HG03457 (cell line): ENCODE data around the gene CIROP.
"Not testable (repeated sequence)": the region's sequence is repeated elsewhere in the genome, so short reads cannot be mapped to it uniquely, and the experiment has no call there.

ENCODE experiments used
- ATAC-seq: cut with Tn5 transposase; IDR thresholded peaks from one replicate; pipeline ENCODE4 v1.9.1; 2021; ENCODE audit warnings: moderate number of reproducible peaks; ENCODE audit not compliant: unreplicated experiment

The CIROP gene

DNA sequence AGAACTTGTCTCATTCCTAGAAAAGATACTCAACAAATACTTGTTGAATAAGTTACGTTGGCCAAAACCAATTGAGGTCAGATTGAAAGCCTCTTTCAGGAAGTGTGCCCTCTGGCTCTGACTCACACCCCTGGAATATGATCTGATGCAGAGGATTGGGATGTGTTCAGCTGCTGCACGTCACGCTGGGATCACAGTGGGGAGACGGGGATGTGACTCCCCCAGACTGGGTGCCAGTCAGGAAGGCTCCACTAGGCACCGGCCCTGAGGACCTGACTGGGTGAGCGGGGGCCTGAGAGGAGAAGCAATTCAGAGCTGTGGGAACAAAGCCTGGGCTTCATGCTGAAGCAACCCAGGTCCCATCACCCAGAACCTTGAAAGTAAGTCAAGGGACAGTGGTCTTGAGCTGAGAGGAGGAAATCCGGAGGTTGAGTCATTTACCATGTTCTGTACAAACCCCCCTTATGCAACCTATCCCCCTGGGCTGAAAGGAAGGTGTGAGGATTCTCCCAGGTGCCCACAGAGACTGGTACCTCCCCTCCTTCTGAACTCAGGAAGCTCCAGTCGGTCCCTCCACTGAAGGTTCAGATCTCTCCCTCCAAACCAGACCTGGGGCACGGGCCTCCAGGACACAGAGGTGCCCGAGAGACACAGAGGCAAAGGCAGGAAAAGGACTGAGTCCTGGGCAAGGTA lies 10.4 kb upstream of the CIROP start:
- no peak for ATAC-seq

DNA sequence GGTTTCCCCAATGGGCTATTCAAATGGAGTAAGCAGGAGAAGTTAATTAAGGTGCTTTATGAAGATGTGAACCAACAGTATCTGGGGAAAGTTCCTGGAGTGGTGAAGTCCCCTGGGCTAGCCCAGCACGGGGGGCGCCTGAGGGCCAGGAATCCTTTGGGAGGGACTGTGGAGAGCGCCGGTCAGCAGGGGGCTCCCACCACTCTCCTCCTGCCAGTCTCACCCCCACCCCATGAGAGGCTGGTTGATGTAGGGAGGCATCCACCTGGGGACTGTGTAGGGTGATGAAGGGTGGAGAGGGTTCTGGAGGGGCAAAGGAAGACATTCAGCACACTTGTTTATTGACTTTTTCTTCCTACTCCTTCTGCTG lies 9.9 kb upstream of the CIROP start:
- no peak for ATAC-seq

DNA sequence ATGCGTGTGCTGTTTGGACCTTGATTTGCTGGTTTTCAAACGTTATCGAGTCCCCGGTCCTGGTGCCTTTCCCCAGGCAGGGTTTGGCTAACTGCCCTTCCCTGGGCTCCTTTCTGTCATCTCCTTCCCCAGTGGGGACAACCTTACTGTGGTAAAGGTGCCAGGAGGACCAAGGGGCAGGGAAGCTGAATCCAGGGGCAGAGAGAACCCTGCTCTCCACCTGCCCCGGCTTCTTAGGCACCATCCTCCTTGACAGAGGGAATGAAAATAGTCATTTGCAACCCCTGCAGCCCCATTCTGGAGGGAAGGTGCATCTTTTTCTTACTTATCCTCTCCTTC lies 9.3 kb upstream of the CIROP start:
- ATAC-seq = no peak

DNA sequence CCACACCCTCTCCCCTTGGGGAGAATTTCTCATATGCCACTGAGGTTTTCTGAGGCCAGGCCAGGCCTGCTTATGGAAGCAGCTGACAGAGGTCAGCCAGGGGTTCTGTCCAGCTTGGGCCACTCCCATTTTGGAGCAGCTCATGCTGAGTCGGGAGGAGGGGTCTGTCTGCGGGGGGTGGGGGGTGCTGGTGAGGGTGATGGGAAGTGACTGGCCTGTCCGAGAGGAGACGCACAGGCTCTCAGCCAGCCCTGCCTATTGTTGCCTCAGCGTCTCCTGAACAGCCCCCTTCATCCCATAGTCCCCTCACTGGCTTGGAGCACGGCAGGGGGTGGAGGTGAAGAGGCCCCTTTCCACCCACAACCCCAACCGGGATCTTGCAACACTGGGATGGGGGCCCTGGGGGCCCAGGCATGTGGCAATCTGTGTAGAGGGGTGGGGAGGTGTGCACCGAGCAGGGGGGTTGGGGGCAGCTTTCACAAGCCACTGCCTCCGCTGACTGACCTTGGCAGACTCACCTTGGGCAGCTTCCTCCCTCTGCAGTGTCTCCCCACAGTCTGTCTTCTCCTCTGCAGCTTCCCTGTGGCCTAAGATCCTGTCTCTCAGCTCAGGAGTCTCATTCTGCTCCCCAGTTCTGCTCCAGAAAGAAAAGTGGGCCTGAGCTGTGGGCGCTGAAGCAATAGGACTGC lies 8.8 kb upstream of the CIROP start:
- ATAC-seq = no peak

DNA sequence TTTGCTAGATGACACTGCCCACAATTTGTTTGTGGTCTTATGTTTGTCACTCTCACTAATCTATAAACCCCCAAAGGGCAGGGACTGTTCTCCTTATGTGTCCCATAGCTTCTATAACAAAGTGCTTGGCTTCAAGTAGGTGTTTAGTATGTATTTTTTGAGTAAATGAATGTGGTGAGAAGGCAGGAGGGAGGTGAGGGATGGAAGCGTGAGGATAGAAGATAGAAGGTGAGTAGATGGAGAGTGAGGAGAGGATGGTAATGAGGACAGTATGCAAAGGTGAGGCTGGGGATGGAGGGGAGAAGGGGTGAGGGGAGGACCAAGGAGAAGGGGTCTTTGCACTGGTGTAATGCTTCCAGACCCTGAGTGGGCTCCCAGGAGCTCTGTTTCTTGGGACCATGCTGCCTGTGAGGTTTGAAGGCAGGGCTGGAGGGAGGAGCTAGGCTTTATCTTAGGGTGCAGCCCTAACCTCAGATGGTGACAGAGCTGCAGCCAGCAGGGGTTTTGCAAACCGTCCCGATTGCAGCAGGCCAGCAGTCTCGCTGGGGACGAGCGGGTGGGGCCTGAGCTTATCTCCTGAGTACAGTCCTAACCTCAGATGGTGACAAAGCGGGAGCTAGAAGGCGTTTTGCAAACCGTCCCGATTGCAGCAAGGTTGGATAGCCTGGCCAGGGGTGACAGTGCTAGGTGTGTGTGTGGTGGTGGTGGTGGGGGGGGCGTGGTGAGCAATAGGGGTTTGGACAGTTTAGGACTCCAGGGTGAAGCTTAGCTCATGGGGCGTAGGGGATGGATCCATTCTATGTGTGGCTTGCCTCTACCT lies 7.8 kb upstream of the CIROP start:
- ATAC-seq = no peak

DNA sequence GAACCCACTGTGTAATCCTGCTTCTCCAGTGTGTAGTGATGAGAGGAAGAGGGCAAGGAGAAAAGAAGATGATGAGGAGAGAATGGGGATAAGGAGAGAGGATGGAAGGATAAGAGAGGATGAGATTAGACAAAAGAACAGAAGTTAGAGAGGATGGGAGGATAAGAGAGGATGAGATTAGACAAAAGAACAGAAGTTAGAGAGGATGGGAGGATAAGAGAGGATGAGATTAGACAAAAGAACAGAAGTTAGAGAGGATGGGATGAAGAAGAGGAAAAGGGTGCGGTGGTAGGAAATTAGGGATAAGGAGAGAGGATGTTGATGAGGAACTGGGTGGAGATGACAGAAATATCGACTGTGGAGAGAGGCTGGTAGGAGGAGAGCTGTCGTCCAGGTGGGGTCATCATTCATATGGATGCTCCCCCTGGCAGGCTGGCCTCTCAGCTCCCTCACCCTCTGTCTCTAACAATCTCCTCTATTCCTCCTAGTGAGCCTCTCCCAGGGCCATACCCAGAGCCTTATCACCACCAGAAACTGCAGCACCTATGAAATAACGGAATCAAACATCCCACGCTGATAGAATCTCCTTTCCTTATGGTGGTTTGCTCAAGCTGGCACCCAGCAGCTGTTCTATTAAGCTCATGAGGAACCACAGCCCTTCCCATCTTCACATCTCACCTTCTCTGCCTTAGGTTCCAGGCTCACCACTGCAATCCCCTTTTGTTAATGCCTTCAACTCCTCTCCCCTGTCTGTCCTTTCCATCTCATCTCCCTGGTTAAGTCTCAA lies 6.0 kb upstream of the CIROP start:
- ATAC-seq = no peak

DNA sequence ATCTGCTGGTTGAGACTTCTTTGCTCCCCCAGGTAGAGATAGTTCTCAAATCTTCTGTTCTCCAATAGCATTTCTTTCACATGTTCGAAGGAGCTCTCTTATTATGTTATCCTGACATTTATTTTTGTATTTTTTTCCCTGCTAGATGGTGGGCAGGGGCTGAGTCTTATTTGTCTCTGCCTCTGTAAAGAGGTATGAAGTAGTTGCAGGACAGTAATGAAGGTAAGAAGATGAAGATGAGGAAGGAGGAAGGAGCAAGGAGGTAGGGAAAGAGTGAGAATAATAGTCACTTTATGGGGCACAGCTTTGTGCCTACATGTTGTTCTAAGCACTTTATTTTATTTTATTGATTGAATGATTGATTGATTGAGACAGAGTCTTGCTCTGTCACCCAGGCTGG lies 5.0 kb upstream of the CIROP start:
- ATAC-seq = no peak

DNA sequence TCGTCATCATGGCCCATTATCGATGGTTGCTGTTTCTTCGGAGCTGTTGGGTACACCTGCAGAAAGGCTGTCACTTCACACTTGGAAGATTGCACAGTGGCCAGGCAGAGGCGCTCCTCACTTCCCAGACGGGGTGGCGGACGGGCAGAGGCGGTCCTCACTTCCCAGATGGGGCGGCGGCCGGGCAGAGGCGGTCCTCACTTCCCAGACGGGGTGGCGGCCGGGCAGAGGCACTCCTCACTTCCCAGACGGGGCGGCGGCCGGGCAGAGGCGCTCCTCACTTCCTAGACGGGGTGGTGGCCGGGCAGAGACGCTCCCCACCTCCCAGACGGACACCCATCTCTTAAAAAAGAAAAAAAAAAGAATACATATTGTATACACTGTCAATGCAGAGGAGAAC lies 3.4 kb upstream of the CIROP start:
- ATAC-seq = not testable (repeated sequence)

DNA sequence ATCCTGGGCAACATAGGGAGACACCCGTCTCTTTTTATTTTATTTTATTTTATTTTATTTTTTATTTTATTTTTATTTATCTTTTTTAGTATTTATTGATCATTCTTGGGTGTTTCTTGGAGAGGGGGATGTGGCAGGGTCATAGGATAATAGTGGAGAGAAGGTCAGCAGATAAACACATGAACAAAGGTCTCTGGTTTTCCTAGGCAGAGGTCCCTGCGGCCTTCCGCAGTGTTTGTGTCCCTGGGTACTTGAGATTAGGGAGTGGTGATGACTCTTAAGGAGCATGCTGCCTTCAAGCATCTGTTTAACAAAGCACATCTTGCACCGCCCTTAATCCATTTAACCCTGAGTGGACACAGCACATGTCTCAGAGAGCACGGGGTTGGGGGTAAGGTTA lies 2.8 kb upstream of the CIROP start:
- ATAC-seq = not testable (repeated sequence)

DNA sequence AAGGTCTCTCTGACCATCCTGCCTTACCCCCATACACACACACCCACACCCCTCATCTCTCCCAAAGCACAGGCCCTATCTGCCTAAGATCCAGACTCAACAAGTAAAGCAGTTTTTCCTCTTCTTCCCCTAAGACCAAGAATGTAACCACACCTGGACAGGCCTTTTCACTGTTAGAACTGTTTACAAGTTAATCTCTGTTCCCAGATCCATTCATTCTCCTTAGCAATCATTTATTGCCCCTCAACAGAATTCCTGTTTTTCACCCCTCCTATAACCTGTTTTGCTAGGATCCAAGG lies 1.9 kb upstream of the CIROP start:
- ATAC-seq = no peak

DNA sequence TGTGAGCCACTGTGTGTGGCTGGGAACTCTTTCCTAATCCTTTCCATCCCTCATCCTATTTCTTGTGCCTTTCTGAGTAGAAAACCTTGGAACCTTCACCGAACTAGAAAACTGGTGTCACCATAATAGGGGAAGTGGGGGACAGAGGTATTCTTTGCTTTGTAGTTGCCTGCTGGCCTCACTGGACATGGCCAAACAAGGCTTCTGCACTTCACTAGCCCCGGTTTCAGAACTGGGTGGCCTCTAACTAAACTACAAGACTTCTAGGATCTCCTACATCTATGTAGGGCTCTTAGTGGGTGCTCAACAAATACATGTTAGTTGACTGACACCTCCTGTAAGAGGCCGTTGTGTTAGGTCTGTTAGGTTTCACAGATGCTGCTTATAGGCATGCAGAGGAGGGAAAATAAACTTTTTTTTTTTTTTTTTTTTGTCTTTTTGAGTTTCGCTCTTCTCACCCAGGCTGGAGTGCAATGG lies 597 bp upstream of the CIROP start:
- ATAC-seq = no peak

DNA sequence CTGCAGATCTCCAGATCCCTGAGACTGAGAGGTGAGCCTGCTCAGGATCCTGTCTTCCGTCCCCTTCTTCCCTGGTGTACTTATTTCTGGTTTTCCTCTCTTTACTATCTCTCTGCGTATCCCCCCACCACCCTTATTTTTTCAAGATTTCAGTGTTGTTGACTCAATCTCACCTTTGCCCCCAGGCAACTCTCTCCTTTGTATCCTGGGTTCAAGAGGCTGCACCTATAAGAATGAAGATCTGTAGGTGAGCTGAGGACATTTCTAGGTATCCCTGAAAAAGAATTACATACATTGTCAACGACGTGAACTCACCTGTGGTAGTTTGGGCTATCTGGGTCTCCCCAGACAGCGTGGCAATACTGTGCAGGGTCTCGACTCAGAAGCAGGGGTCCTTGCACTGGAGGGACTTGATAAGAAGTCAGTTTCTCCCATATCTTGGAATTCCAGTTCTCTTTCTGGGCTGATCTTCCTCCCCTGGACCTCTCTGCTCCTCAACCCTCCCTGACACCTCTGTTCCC lies 659 bp downstream of the CIROP start:
- ATAC-seq = no peak

DNA sequence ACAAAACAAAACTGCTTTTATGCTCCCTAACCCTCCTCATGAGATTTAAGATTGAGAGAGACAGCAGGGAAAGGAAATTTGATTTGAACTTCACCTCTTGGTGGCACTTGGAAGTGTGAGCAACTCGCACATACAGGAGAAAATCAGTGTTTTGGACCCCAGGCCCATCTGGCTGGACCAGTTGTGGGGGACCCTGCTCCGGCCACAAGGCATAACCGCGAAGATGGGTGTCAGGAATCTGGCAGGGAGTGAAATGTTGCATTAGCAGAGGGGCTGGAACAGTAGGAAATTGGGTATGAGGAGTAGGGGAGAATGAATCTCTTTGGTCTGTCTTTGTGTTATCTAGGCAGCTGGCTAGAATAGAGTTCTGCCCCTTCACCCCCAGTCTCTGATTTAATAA lies 1.2 kb downstream of the CIROP start:
- ATAC-seq = no peak

DNA sequence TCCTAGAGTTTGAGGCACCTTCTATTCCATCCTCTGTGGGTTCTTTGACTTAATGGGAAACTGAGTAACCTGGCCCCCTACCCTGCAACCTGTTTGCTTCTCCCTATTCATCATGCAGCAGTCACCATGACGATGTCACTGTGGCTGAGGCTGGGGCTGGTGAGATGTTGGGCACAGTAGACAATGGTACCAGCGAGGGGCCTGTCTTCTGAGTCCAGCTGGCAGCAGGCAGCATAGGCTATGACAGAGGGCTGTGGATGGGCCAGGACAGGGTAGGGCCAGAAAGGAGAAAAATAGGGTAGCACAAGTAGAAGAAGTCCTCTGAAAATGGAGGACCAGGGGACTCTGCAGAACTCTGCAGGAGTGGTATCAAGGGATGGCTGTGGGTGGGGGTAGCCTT lies 2.0 kb downstream of the CIROP start:
- ATAC-seq = no peak

DNA sequence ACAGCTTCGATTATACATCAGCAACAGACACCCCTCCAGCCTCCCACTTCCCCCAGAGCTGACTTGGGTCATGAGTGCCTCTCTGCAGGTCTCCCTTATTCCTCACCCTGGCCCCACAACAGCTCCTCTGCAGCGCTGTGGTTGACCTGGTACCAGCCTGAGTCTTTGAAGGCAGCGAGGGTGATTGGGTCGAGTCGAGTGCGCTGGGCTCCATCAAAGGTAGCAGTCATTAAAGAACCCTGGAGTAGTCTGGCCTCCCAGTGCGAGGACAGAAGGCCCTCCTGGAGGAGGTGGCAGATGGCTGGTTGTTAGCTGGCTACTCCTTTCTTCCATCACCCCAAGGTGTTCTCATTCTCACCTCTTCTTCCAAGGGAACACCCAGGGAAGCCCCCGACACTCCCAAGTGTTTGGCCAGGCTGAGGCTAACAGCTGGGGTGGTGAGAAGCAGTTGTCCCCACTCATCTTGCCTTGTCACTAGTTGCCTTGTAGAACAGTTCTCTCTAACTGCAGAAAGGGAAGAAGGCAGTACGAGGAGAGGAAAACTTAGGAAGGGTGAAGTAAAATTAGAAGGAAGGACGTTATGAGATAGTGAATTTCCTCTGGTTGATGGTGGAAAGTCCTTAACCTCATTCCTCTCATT lies 2.7 kb downstream of the CIROP start:
- ATAC-seq = no peak

DNA sequence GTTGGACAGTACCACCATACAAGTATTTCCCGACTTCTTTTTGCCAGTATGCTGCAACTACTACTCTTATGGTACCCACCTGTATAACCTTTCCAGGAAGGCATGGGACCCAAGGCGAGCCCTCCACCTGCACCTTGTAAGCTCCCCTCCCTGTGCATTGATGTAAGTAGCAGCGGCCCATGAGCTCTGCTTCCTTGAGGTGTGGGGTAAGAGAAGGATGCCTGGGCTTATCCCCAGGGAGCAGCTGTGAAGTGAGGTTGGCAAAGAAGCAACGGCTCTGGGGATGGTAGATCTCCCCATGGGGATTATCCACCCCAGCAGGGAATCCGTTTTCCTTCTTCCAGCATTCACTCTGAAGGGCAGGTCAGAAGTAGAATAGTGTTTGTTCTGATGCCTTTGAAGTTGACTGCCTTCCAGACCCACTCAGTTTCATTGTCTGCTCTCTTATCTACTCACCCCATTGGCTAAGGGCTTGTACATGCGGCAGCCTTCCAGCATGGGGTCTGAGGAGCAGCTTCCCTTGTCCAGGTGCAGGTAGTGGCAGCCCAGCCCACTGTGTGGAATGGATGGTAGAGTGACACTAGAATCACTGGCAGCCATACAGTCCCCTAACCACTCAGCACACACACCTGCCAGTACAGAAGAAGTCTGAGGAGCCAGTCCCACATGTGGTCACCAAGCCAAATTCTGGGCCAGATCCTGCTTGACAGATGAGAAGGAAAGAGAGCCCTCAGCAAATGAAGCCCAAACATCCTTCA lies 3.4 kb downstream of the CIROP start:
- no peak for ATAC-seq

DNA sequence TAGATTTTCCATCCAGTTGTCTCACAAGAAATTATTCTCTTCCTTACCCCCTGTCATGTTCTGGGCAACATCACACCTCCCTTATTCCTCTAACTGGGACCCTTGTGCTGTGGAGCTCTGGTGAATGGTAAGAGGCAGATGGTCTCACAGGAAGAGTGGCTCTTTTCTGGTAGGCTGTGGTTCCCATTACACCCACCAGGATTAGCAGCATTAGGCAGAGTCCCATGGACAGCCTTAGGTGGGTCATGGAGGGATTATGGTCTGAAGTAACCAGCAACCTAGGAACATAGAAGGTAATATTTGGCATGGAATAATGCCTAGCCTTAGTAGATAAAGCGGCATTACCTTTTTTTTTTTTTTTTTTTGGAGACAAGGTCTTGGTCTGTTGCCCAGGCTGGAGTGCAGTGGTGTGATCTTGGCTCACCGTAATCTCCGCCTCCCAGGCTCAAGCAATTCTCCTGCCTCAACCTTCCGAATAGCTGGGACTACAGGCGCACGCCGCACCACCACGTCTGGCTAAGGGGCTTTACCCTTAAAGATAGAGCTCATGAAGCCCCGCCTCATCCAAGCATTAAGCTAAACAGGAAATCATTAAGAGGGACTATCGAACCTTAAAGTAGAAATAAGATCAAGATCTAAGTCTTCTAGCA lies 5.5 kb downstream of the CIROP start:
- no peak for ATAC-seq

DNA sequence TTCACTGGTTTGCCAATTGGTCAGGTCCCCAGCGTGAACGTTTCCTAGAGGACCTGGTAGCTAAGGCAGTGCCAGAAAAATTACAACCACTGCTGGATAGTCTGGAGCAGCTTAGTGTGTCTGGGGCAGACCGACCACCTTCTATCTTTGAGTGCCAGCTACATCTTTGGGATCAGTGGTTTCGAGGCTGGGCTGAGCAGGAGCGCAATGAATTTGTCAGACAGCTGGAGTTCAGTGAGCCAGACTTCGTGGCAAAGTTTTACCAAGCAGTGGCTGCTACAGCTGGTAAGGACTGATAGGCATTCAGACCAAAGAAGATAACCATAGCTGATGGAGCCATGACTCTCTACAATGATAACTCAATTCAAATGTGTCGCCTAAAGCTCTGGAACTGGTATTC lies 7.0 kb downstream of the CIROP start:
- no peak for ATAC-seq
